ENCODE data around the gene OR6B3.

The OR6B3 gene

GRCh38 chr2:240069829-240070228 lies 16.5 kb upstream of the OR6B3 start:
- Histone ChIP-seq H3K9ac (ENCODE audit: low read depth, low read length, poor library complexity, severe bottlenecking) (no peak overlapping the region), H3K9me2 (replicated peaks; ENCODE audit: low read depth, low read length) (no peaks in the 10 kb centered on the region), H4K20me1 (ENCODE audit: insufficient read depth, low read length, poor library complexity, severe bottlenecking) (no peaks in the 10 kb centered on the region), H2AFZ (ENCODE audit: low read length) (no peak overlapping the region), H3F3A (ENCODE audit: low read depth) (no peaks in the 10 kb centered on the region), H3K79me2 (ENCODE audit: insufficient read depth, low read length) (no peaks in the 10 kb centered on the region), H3K4me2 (ENCODE audit: low read depth, low read length, poor library complexity, severe bottlenecking) (no peak overlapping the region), H3K36me3 (ENCODE audit: insufficient read depth, low read length) (no peaks in the 10 kb centered on the region), H3K27me3 (ENCODE audit: insufficient read depth, low read length, poor library complexity, severe bottlenecking) (no peaks in the 10 kb centered on the region), H3K4me1 (ENCODE audit: insufficient read depth, low read length, poor library complexity, severe bottlenecking) (no peaks in the 10 kb centered on the region), H3K4me3 (ENCODE audit: low read length, poor library complexity, severe bottlenecking) (no peak overlapping the region), H3K9me3 (ENCODE audit: insufficient read depth, low read depth, low read length) (peaks cover 2% of the 10 kb centered on the region; the same call in 1 of the 2 replicates)
- TF ChIP-seq EZH2phosphoT487 (IDR thresholded peaks at IDR 0.05; ENCODE audit: borderline replicate concordance) (no peak), CTCF (conservative IDR thresholded peaks at IDR 0.05; ENCODE audit: low read length) (no peak)

GRCh38 chr2:240068193-240068592 lies 14.9 kb upstream of the OR6B3 start:
- Histone ChIP-seq H3K9ac (ENCODE audit: low read depth, low read length, poor library complexity, severe bottlenecking) (no peak overlapping the region), H3K4me1 (ENCODE audit: insufficient read depth, low read length, poor library complexity, severe bottlenecking) (no peaks in the 10 kb centered on the region), H3K4me2 (ENCODE audit: low read depth, low read length, poor library complexity, severe bottlenecking) (no peak overlapping the region), H3K4me3 (ENCODE audit: low read length, poor library complexity, severe bottlenecking) (no peak overlapping the region), H2AFZ (ENCODE audit: low read length) (no peak overlapping the region), H3K36me3 (ENCODE audit: insufficient read depth, low read length) (no peaks in the 10 kb centered on the region), H3K27me3 (ENCODE audit: insufficient read depth, low read length, poor library complexity, severe bottlenecking) (no peaks in the 10 kb centered on the region), H3K79me2 (ENCODE audit: insufficient read depth, low read length) (no peaks in the 10 kb centered on the region), H3F3A (ENCODE audit: low read depth) (no peaks in the 10 kb centered on the region), H3K9me3 (ENCODE audit: insufficient read depth, low read depth, low read length) (peaks cover 2% of the 10 kb centered on the region; the same call in 1 of the 2 replicates), H4K20me1 (ENCODE audit: insufficient read depth, low read length, poor library complexity, severe bottlenecking) (no peaks in the 10 kb centered on the region), H3K9me2 (replicated peaks; ENCODE audit: low read depth, low read length) (no peaks in the 10 kb centered on the region)
- no peak for TF ChIP-seq CTCF (conservative IDR thresholded peaks at IDR 0.05; ENCODE audit: low read length)
- no peak for TF ChIP-seq EZH2phosphoT487 (IDR thresholded peaks at IDR 0.05; ENCODE audit: borderline replicate concordance)

- H3K36me3 ChIP-seq (ENCODE audit: insufficient read depth, low read length) = no peaks in the 10 kb centered on the region
- no peak overlapping the region for H3K9ac ChIP-seq (ENCODE audit: low read depth, low read length, poor library complexity, severe bottlenecking)
- no peak overlapping the region for H3K4me3 ChIP-seq (ENCODE audit: low read length, poor library complexity, severe bottlenecking)
- H2AFZ ChIP-seq (ENCODE audit: low read length) = no peak overlapping the region; the same call in 1 of the 2 replicates
- no peak overlapping the region for H3K4me2 ChIP-seq (ENCODE audit: low read depth, low read length, poor library complexity, severe bottlenecking)
- H3K79me2 ChIP-seq (ENCODE audit: insufficient read depth, low read length) = no peaks in the 10 kb centered on the region
- TF ChIP-seq EZH2phosphoT487 (IDR thresholded peaks at IDR 0.05; ENCODE audit: borderline replicate concordance) = no peak
- TF ChIP-seq CTCF (conservative IDR thresholded peaks at IDR 0.05; ENCODE audit: low read length) = no peak
- peaks cover 2% of the 10 kb centered on the region; the same call in 1 of the 2 replicates for H3K9me3 ChIP-seq (ENCODE audit: insufficient read depth, low read depth, low read length)
- H3K4me1 ChIP-seq (ENCODE audit: insufficient read depth, low read length, poor library complexity, severe bottlenecking) = no peaks in the 10 kb centered on the region
- H3K9me2 ChIP-seq (replicated peaks; ENCODE audit: low read depth, low read length) = no peaks in the 10 kb centered on the region
- no peaks in the 10 kb centered on the region for H3K27me3 ChIP-seq (ENCODE audit: insufficient read depth, low read length, poor library complexity, severe bottlenecking)
- no peaks in the 10 kb centered on the region for H4K20me1 ChIP-seq (ENCODE audit: insufficient read depth, low read length, poor library complexity, severe bottlenecking)
- H3F3A ChIP-seq (ENCODE audit: low read depth) = no peaks in the 10 kb centered on the region
Observed at GRCh38 chr2:240066489-240066888, 13.2 kb upstream of the OR6B3 start.

Measured in Loucy (cell line).